HG03571 (cell line): ENCODE measurements around the gene TSPAN11.
"Not testable (repeated sequence)": the region's sequence is repeated elsewhere in the genome, so short reads cannot be mapped to it uniquely, and the experiment has no call there.

Experiments used
- ATAC-seq: cut with Tn5 transposase; IDR thresholded peaks from one replicate; pipeline ENCODE4 v1.9.1; 2021; ENCODE audit not compliant: unreplicated experiment

Gene TSPAN11

GRCh38 chr12:31000751-31001150 is 74.2 kb downstream of the TSPAN11 start:
- ATAC-seq: no peak

GRCh38 chr12:31001581-31002360 is 75.2 kb downstream of the TSPAN11 start:
- no peak for ATAC-seq

DNA sequence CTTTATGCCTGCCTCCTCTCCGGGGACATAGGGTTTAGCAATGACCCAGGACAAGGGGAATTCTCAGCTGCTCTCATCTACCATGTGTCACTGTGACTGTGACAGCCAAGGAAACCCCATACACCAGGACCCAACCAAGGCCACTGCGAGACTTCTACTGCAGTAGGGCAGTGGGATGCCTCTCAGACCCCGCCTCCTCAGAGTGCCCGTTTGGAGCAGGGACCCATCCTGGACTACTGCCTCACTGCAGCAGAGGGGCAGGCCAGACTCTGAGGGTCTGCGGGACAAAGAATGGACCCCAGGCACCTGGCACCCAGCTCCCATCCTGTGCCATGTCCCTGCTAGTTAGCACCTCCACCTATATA is 75.8 kb downstream of the TSPAN11 start:
- ATAC-seq: no peak

DNA sequence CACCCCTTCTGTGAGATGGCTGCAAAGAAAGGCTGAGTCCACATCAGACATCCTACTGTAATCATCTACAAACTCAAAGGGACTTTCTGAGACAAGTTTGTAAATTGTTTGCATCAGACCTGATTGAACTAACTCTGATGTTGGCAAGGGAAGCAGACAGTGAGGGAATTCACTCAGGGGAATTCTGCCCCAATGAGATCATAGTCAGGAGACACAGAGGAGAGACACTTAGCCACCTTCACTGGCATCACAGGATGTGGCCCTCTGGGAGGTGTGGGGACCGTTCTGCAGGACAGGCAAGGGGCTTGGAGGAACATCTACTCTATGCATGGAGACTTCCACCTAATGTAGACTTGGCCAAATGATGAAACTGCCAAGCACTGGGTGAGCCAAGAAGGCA is 76.5 kb downstream of the TSPAN11 start:
- no peak for ATAC-seq

DNA sequence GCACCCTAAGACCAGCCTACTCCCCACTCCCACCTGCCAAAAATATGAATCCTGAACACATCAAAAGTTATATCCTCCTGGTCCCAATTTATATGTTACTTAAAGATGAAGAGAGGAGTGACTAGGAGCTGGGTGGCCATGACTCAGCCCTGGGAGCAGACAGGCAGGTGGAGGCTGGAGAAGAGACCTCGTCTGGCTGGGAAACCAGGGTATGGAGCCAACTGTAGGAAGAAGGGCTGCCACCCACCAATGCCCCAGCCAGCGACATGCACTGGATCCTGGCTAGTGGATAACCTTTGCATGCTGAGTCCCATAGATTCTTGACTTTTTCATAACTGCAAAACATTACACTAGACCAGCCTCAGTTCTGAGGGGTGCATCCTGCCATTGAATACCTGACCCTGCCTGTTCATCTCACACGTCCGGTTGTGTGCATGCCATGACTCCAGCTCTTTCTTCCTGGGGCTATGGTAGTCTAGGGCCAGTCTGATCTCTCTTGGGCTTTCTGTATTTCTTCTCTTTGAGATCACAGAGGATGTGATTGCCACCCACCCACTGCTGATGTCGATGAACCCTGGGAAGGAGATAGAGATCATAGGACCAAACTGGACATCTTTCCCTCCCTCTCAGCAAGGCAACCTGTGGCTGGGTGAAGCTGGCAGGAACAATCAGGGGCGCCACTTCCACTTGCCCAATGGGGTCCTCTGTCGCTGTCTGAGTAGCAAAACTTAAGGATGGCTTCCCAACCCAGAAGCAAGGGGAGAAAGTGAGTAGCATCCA is 77.5 kb downstream of the TSPAN11 start:
- no peak for ATAC-seq

GRCh38 chr12:31004666-31005065 is 78.1 kb downstream of the TSPAN11 start:
- ATAC-seq: no peak

DNA sequence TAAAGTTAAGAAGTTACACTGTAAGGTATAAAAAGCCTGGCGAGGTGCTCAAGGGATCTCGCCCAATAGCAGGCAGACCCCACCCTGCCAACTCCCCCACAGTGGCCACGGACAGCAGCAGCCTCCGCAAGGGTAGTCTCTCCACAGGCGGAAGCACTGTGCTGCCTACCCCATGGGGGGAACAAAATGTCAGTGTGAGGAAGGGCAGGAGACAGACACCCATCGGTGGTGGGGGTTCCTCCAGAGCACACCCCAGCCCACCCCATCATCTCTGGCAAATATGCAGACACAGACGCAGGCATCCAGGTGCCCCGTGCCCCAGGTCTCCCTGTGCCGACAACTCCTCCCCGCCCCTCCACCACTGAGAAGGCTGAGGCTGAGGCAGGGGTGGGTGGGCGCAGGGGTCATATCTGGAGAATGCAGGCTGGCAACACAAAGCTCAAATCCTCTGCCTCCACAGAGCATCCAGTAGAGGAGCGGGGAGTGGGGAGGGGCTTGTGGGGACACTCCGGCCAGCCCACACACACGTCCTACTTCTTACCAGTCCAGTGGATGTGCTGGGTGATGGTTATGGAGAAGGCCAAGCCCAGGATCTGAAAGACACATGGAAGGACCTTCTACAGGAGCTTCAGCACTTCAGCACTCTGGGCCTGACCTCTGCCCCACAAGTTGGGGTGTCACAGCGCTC is 78.9 kb downstream of the TSPAN11 start:
- no peak for ATAC-seq

DNA sequence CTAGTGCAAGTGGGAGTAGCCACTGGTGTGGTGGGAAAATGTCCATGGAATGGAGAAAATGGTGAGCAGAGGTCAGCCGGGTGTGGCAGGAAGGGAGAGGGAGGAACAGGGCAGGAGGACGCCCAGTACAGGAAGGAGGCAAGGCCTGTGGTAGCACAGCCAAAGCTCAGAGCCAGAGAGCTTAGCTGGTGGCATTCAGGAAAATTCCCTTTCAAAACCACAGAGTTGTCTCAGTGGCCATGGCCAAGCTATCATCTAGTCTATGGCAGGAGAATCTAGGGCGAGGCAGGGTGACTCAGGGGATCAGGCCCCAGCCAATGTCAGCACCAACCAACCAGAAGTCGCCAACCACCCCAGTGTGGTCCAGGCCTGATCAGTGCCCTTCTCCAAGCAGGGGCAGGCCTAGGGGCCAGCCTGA is 79.4 kb downstream of the TSPAN11 start:
- ATAC-seq: no peak

DNA sequence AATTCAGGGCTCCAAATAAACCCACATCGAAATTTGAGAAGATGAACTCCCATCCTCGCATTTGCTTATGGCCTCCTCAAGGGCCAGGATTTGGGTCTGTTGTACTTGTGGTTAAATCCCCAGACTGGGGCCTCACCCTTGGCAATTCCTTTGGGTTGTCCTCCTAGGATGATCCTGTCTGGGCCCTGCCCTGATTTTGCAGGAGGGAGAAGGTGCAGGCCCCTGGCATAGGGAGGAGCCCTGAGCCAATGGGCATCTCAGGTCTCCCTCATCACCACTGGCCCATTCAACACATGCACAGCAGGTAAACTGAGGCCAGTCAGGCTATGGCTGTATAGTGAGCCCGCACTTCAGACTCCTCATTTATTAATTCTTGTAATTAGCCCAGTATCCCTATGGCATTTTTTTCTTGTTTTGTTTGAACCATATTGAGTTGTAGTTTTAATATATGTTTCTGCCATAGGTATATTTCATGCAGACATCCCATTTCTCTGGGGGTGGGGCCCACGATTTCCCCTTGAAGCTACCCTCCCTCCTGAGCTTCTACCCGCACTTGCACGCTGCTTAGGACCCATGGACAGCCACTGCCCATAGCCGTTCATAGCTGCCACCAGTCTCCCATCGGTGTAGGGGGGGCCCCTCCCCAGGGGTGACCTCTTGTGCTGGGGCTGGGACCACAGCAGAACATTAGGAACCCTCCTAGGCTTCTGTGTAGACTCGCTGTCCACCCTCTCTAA is 80.0 kb downstream of the TSPAN11 start:
- ATAC-seq: no peak

DNA sequence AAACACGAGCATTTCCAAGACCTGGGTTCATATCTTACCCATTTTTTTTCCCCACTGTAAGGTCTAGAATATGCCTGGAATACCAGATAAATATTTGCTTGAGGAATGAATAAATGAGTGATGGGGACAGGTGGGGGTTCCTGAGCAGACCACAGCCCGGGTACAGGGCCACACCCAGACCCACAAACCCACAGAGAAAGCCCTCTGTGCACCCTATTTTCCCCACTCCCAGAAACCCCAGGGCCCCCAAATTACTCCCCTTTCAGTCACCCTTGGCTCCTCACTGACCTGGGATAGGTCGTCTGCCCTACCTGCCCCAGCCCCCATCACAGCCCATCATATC is 80.6 kb downstream of the TSPAN11 start:
- ATAC-seq: no peak

DNA sequence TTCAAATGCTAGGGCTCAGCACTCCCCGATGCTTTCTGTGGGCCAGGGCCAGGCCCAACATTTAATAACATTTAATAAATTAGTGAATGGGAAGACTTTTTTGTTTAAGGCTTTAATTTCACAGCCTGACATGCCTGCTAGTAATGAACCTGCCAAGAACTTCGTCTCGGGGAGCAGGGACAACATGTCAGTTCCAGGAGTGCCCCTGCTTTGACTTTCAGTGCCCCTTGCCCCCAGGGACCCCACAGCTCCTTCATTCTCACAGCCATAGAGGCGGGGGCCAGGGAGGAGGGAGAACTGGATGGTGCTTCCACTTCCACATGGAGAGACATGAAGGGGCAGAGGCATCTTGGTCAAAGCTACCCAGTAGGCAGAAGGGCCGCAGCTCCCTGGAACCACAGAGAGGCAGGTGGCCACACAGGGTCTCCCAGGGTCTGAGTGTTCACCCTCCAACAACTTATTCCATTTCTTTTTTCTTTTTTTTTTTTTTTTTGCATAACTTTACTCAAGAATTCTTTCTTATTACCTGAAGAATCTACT is 81.2 kb downstream of the TSPAN11 start:
- ATAC-seq: no peak

DNA sequence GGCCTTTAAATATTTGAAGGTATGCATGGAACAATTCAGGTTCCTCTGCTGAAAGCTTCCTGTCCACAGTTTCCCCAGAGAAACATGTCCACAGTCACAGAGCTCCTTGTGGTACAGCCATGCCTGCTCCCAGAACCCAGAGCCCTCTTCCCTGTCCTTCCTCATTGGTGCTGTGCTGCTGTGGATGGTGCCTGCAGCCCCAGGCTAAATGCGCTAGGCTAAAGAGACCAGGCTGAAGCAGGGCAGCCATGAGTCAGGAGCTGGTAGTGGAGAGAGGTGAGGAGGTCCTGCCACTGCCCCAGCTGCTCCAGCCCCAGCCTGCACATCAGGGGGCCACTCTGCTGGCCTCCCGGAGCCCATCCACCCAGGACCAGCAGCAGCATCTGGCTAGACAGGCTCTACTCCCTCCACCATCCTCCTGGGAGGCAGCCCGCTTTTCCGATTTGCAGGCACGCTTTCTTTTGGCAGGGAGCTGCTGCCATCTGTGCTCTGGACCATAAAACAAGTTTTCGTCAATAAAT is 81.8 kb downstream of the TSPAN11 start:
- no peak for ATAC-seq

DNA sequence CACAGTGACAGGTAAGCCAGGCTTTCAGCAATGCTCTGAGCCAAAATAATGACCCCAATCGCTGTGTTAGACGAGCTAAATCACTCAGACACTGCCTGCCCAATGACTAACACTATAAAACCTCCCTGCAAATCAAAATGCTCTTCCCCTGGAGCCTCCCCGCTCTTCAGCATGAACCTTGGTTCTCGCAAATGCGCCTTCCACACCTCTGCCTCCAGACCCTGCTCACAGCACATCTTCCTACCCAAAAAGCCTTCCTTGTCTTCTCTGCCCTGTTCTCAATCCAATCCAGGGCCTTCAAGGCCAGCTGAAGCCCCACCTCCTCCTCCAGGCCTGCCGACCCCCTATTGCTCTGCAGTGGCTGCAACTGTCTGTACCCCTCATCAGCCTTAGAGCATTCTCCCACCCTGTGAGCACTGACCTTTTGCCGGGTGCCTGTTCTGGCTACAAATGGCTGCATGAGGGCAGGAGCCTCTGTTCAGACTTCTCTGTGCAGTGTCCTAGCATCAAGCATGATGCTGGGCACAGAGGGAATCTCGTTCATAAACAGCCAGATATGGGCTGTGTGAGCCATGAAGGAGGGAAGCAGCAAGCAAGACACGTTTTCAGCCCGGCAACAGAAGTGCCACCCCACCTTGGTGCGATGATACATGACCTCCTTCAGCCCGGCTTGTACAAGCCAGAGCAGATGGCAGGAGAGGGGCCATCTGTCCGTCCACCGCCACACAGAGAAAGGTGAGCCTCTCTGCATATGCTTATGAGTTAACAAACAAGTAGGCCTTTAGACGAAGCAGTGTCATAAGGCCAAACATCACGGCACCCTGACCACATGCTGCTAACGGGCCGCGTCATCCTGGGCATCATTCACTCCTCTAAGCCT is 82.7 kb downstream of the TSPAN11 start:
- no peak for ATAC-seq

- ATAC-seq: no peak
Observed at GRCh38 chr12:31009976-31010375, 83.4 kb downstream of the TSPAN11 start.

DNA sequence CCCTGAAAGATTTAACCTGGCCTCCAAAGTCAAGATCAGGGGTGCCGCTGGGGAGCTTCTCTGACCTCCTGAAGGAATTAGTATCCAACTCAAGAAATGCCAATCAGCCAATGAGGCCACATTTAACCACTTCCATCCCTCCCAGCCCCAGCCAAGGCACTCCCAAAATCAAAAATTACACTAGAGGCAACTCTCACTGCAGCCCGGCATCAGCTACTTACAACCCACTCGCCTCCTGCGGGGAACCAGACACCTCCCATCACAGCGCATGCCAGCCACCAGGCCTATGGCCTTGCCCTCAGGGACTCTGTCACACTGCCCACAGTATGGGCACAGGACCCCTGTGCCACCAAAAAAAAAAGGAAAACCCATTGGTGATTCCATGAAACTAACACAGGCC is 84.8 kb downstream of the TSPAN11 start:
- no peak for ATAC-seq

- no peak for ATAC-seq
Observed at GRCh38 chr12:31011746-31012566, 85.4 kb downstream of the TSPAN11 start.

DNA sequence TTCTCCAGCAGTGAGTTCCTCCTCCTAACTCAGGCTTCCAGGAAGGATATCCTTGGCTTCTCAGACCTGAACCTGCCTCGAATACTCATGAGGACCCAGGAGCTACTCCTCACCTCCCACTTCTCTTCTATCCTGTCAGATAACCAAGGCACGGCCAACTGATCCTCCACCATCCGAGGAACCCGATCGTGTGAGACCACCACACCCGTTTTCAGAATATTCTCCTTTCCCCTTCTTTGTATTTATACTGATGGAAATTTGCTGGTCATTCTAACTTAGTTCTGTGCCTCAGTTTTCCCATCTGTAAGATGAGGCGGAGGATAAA is 86.0 kb downstream of the TSPAN11 start:
- not testable (repeated sequence) for ATAC-seq

GRCh38 chr12:31015215-31015614 is 88.7 kb downstream of the TSPAN11 start:
- no peak for ATAC-seq

GRCh38 chr12:31016057-31016456 is 89.5 kb downstream of the TSPAN11 start:
- ATAC-seq: no peak
